Neuron (in vitro differentiated cells): ENCODE data around the gene C3orf20.

Experiments used
- H2AFZ ChIP-seq: one replicate; pipeline ENCODE4 v1.6.1; 2013; ENCODE audit warnings: low read depth, mild to moderate bottlenecking, inconsistent platforms, low read length, moderate library complexity
- H3K27me3 ChIP-seq: one replicate; pipeline ENCODE4 v1.6.1; 2013; ENCODE audit warnings: low read length; ENCODE audit not compliant: insufficient read depth
- H3K36me3 ChIP-seq: one replicate; pipeline ENCODE4 v1.6.1; 2013; ENCODE audit warnings: low read length; ENCODE audit not compliant: insufficient read depth
- H3K4me1 ChIP-seq: one replicate; pipeline ENCODE4 v1.6.1; 2013; ENCODE audit warnings: low read length; ENCODE audit not compliant: insufficient read depth
- H3K4me3 ChIP-seq: 2 replicates; pipeline ENCODE4 v1.5.1; 2013; ENCODE audit warnings: mild to moderate bottlenecking, low read length, moderate library complexity
- H3K9me3 ChIP-seq: one replicate; pipeline ENCODE4 v1.6.1; 2013; ENCODE audit warnings: low read length

Gene C3orf20

GRCh38 chr3:14758297-14758696, 83.4 kb downstream of the C3orf20 start:
- no peaks in the 10 kb centered on the region for H3K4me1 ChIP-seq
- H3K36me3 ChIP-seq, result no peaks in the 10 kb centered on the region
- peaks cover 3% of the 10 kb centered on the region for H3K27me3 ChIP-seq
- no peak overlapping the region for H3K4me3 ChIP-seq
- no peaks in the 10 kb centered on the region for H3K9me3 ChIP-seq
- H2AFZ ChIP-seq, result no peak overlapping the region

- Histone ChIP-seq H3K4me1 (no peaks in the 10 kb centered on the region), H3K4me3 (no peak overlapping the region), H3K27me3 (peaks cover 3% of the 10 kb centered on the region)
Observed at GRCh38 chr3:14758959-14759358, 84.0 kb downstream of the C3orf20 start.

GRCh38 chr3:14760185-14760584, 85.2 kb downstream of the C3orf20 start:
- Histone ChIP-seq H3K9me3 (no peaks in the 10 kb centered on the region), H2AFZ (no peak overlapping the region), H3K36me3 (no peaks in the 10 kb centered on the region)

More at GRCh38 chr3:14758959-14759358, 84.0 kb downstream of the C3orf20 start:
- Histone ChIP-seq H2AFZ (no peak overlapping the region), H3K9me3 (no peaks in the 10 kb centered on the region), H3K36me3 (no peaks in the 10 kb centered on the region)

GRCh38 chr3:14761121-14761672, 86.3 kb downstream of the C3orf20 start:
- Histone ChIP-seq H3K4me3 (no peak overlapping the region), H3K4me1 (no peaks in the 10 kb centered on the region), H3K36me3 (no peaks in the 10 kb centered on the region), H3K27me3 (peaks cover 5% of the 10 kb centered on the region), H2AFZ (no peak overlapping the region), H3K9me3 (no peaks in the 10 kb centered on the region)

More at GRCh38 chr3:14760185-14760584, 85.2 kb downstream of the C3orf20 start:
- Histone ChIP-seq H3K4me3 (no peak overlapping the region), H3K4me1 (no peaks in the 10 kb centered on the region), H3K27me3 (peaks cover 3% of the 10 kb centered on the region)

- H3K9me3 ChIP-seq, result no peaks in the 10 kb centered on the region
- no peak overlapping the region for H2AFZ ChIP-seq
- no peaks in the 10 kb centered on the region for H3K36me3 ChIP-seq
- no peak overlapping the region for H3K4me3 ChIP-seq
- H3K4me1 ChIP-seq, result no peaks in the 10 kb centered on the region
- H3K27me3 ChIP-seq, result peaks cover 5% of the 10 kb centered on the region
Observed at GRCh38 chr3:14761866-14762265, 86.9 kb downstream of the C3orf20 start.

- Histone ChIP-seq H3K27me3 (peaks cover 8% of the 10 kb centered on the region), H3K4me1 (no peaks in the 10 kb centered on the region), H2AFZ (no peak overlapping the region), H3K36me3 (no peaks in the 10 kb centered on the region), H3K9me3 (no peaks in the 10 kb centered on the region), H3K4me3 (no peak overlapping the region)
Observed at GRCh38 chr3:14762701-14763100, 87.8 kb downstream of the C3orf20 start.

- Histone ChIP-seq H3K4me1 (no peaks in the 10 kb centered on the region), H3K9me3 (no peaks in the 10 kb centered on the region), H2AFZ (no peak overlapping the region), H3K4me3 (no peak overlapping the region), H3K36me3 (no peaks in the 10 kb centered on the region), H3K27me3 (peaks cover 9% of the 10 kb centered on the region)
Observed at GRCh38 chr3:14764331-14765059, 89.6 kb downstream of the C3orf20 start.

GRCh38 chr3:14765060-14765400, 90.1 kb downstream of the C3orf20 start:
- Histone ChIP-seq H3K9me3 (no peaks in the 10 kb centered on the region), H3K36me3 (no peaks in the 10 kb centered on the region), H3K27me3 (peaks cover 10% of the 10 kb centered on the region), H2AFZ (no peak overlapping the region), H3K4me1 (no peaks in the 10 kb centered on the region), H3K4me3 (no peak overlapping the region)

- H3K27me3 ChIP-seq, result peaks cover 12% of the 10 kb centered on the region
- no peak overlapping the region for H2AFZ ChIP-seq
- no peak overlapping the region for H3K4me3 ChIP-seq
- no peaks in the 10 kb centered on the region for H3K4me1 ChIP-seq
- H3K9me3 ChIP-seq, result no peaks in the 10 kb centered on the region
- no peaks in the 10 kb centered on the region for H3K36me3 ChIP-seq
Observed at GRCh38 chr3:14765576-14766427, 90.9 kb downstream of the C3orf20 start.

GRCh38 chr3:14766428-14767244, 91.7 kb downstream of the C3orf20 start:
- no peak overlapping the region for H3K4me3 ChIP-seq
- no peaks in the 10 kb centered on the region for H3K4me1 ChIP-seq
- H3K36me3 ChIP-seq, result no peaks in the 10 kb centered on the region
- H3K9me3 ChIP-seq, result no peaks in the 10 kb centered on the region
- H3K27me3 ChIP-seq, result peaks cover 15% of the 10 kb centered on the region
- no peak overlapping the region for H2AFZ ChIP-seq

- Histone ChIP-seq H3K9me3 (no peaks in the 10 kb centered on the region), H3K4me3 (no peak overlapping the region), H3K36me3 (no peaks in the 10 kb centered on the region), H3K4me1 (no peaks in the 10 kb centered on the region), H2AFZ (no peak overlapping the region), H3K27me3 (peaks cover 18% of the 10 kb centered on the region)
Observed at GRCh38 chr3:14767245-14768051, 92.5 kb downstream of the C3orf20 start.

- H3K4me1 ChIP-seq, result no peaks in the 10 kb centered on the region
- no peaks in the 10 kb centered on the region for H3K36me3 ChIP-seq
- H3K27me3 ChIP-seq, result peaks cover 18% of the 10 kb centered on the region
- H3K9me3 ChIP-seq, result no peaks in the 10 kb centered on the region
- no peak overlapping the region for H2AFZ ChIP-seq
- H3K4me3 ChIP-seq, result no peak overlapping the region
Observed at GRCh38 chr3:14768182-14768790, 93.3 kb downstream of the C3orf20 start.
